ENCODE measurements around the gene RPN1.

RPN1 gene

GRCh38 chr3:128653383-128653992 is 2.9 kb upstream of the RPN1 start:
- DNase-seq = peak in 1 of 51 donors; percentile 12

DNA sequence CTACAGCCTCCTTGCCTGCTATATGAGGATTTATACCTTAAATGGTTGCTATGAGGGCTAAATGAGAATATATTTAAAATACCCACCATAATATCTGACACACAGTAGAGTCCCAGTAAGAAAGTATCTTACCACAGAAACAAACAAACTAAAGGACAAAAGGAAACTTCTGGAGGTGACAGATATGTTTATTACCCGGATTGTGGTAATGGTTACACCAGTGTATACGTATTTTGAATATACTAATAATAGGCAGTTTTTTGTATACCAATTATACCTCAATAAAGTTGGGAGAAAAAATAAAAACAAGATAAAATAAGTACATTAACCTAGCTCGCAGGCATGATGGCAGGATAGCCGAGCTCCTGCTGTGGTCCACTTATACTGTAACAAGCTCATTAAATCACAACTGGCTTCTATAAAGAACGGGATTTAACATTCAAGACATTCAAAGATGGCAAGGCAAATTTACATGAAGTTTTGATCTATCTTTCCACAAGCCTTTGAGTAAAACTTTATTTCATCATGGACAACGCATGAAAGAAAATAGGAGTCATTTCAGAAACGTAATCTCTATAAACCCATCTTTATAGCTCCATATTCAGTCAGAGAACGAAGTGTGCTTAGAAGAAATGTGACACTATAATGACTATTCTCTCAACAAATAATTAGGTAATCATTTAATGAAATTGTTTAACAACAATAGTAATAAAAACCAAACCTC is 1.5 kb downstream of the RPN1 start:
- DNase-seq = no peak

- no peak for DNase-seq
Measured at GRCh38 chr3:128648402-128648801, 2.2 kb downstream of the RPN1 start.

DNA sequence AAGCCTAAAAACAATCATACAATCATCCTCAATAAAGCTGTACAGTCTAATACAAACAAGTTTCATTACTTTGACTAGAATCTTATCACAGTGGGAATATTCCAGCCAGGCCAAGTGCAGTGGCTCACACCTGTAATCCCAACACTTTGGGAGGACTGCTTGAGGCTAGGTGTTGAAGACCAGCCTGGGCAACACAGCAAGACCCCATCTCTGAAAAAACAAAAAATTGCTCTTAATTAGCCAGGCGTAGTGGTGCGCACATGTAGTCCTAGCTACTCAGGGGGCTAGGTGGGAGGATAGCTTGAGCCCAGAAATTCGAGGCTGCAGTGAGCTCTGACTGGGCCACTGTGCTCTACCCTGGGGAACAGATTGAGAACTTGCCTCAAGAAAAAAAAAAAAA is 3.3 kb downstream of the RPN1 start:
- DNase-seq = no peak

DNA sequence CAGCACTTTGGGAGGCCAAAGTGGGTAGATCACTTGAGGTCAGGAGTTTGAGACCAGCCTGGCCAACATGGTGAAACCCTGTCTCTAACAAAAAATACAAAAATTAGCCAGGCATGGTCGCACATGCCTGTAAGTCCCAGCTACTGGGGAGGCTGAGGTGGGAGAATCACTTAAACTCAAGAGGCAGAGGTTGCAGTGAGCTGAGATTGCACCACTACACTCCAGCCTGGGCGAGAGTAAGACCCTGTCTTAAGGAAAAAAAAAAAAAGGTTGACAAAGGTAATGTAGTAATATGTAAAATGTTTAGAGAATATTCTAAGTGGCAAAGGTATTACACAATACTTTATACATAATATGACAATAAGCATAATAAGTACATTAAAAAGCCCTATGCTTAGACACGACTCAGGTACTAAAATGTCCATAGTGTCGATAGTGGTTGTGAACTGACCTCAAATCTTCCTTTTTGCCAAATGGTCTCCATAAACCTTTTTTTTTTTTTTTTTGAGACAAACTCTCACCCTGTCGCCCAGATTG is 16.5 kb downstream of the RPN1 start:
- no peak for DNase-seq

- DNase-seq = no peak
Measured at GRCh38 chr3:128632301-128632700, 18.3 kb downstream of the RPN1 start.

DNA sequence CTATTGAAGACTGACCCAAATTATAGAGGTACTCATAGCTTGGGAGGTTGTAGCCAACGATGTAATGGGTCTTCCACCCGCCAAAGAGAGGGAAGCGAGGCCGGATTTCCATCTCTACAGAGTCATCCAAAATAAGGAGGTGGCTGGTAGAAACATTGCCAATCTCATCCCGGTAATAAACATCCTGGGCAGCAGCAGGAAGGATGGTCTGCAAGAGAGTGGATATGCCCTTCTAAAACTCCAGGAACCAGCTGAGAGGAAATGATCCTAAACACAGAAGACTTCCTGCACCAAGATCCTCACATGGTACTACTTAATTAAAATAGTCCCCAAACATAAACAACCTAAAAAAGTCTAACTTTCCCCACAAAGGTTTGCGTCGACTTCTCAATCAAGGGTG is 20.7 kb downstream of the RPN1 start:
- no peak for DNase-seq

DNA sequence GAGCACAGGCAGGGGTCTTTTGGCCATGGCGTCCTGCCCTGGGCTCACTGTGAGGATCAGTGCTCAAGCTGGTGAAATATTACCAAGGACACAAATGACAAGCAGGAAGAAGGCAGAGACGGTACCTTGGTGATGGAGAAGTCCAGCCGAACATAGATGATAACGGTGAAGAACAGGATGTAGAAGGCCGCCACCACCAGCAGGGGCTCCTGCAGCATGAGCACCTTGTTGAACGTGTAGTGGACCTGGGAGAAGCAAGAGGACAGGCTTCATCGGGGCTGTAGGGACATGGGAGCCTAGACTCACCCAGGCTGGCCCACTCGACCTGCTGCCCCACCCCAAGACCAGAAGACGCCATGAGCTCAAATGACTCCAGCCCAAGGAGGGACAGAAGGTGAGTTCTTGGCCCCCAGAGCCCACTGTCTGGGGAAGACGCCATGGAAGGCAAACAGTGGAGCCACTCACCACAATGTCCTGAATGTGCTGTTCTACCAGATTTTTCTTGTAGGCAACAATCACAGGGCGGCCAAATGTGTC is 25.1 kb downstream of the RPN1 start:
- DNase-seq = no peak

GRCh38 chr3:128624526-128625138 is 26.0 kb downstream of the RPN1 start:
- DNase-seq = no peak

DNA sequence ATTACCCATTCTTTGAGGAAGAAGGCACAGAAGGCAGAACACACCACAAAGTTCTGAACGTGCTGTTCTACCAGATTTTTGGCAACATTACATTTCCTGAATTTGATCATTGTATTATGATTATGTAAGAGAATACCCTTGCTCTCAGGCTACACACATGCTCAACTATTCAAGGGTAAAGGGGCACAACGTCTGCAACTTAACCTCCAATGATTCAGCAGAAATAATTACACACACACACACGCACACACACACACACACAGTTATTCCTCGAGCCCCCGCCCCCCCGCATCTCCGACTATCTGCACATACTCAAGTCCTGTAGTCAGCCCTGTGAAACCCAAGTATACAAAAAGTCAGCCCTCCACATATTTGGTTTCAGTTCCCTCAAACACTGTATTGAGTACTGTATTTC is 26.8 kb downstream of the RPN1 start:
- DNase-seq = no peak

- DNase-seq = no peak
Measured at GRCh38 chr3:128621931-128622330, 28.7 kb downstream of the RPN1 start.

GRCh38 chr3:128621234-128621633 is 29.4 kb downstream of the RPN1 start:
- DNase-seq = no peak

DNA sequence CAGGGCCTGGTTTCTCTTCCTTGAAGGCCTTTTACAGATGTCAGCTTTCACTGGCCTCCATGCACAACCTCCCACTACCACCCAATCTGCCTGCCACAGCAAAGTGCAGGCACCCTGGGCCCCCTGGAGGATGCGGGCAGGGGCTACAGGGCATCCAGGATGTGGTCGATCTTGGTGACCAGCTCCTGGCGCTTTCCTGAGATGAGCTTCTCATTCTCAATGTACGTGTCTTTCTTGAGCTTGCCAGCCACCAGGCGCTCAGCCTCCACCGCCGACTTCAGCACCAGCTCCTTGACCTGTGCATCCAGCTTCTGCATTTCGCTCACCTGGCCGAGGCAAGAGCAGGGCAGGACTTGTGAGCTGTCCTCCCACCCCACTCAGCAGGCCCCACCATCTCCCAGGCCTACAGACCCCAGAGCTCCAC is 30.3 kb downstream of the RPN1 start:
- DNase-seq = no peak

DNA sequence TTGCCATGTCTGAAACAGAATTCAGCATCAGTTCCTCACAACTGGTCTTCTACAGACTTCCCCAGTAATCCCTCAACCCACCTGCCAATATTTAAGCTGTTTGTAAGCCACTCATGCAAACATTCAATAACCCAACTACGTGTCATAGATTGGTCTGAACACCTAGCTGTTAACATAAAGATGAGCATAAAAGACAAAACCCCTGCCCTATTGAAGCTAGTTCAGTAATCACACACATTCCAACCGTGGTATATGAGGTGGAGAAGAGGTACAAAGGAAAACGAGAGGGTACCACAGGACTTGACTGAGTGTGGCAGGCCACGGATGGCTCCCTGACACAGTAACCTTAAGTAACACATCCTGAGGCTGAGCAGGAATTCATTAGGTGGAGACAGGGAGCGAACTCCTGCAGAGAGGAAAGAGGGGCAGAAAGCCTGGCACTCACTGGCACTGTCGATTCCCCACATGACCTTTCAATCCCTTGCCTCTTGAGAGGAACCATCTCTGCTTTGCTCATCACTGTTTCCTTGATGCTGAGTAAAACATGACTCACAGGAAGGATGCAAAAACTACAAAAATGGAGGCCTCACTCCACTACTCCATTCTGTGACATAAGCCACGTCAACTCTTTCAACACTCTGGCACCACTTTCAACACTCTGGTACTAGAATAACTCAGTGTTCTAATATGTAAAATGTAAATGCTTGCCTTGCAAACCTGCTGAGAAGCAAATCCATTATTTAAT is 31.3 kb downstream of the RPN1 start:
- no peak for DNase-seq

GRCh38 chr3:128618398-128618726 is 32.3 kb downstream of the RPN1 start:
- DNase-seq = no peak

DNA sequence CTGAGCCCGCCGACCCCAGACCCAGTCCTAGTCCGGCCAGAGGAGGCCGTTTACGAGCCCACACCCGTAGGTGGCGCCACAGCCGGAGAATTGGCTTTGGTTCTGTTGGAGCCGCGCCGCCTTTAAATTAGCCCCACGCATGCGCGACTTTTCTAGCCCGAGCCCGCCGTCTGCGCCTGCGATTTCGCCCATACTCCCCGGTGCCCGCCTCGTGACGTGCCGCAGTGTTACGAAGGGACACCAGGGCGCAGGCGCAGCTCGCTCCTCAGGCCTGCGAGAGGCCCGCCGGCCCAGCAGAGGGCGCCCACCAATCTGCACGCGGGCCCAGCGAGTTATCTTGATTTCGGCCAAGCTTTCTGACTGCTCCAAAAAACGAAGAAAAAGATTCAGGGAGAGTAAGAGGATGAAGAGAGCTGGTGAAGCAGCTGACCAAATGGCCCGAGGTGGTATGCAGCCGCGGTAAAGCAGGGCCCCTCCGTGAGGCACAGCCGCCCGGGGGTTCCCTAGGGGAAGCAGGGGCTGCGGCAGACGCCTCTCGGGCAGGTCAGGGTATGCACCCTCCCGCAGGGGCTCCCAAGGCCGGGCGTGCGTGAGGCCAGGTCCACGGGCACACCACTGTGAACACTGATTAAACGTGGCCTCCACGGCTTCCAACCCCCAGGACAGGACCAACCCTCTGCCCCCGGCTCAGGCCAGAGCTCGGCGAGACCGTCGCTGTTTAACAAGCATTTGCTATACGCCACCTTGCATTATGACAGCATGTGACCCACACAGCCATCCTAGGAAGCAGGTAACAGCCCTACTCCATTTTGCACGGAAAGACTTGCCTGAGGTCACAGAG is 32.8 kb downstream of the RPN1 start:
- peak; percentile 55 to 99 (median 95) for DNase-seq

DNA sequence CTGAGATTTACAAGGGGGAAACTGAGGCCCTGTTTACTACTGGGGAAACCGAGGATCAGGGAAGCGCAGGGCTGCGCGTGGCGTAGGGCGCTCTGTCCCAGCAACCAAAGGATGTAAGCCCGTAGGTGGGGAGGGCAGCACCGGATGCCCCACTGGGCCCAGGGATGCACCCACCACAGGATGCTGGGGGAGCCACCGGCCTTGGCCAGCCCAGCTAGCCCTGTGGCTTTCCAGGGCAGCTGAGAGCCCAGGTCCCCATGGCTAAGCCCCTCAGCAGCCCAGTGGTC is 33.4 kb downstream of the RPN1 start:
- DNase-seq = peak in 1 of 51 donors; percentile 44

DNA sequence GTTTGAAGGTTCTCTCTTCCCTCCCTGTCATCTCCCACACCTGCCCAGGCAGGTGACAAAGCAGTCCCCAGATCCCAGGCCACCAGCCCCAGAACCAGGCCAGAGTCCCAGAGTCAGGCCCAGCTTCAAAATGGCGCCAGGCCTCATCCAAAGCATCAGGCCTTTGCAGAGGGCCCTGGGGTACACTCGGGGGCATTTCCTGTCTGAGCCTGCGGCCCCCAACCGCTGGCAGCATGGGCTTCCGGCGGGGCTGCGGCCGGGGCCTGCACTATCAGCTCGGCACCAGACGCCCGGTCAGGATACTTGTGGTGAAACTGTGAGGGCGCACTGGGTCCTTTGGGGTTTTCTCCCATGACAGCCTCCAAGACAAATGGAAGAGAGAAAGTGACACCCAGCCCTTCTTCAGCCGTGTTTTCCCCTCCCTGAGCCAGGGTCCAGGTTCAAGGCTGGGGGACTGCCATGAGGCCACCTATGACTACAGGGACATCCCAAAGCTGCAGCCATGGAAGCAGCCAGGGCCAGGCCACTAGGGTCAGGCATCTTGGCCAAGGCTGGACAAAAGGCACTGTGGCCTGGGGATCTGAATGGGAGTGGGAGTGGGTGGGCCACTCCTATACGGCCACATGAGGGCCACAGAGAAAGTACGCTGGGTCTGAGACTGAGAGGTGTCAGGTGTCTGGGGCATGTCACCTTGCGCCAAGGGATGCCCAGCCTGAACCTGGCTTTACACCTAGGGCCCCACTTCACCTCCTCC is 33.9 kb downstream of the RPN1 start:
- DNase-seq = no peak

GRCh38 chr3:128614076-128614475 is 36.5 kb downstream of the RPN1 start:
- DNase-seq = no peak

DNA sequence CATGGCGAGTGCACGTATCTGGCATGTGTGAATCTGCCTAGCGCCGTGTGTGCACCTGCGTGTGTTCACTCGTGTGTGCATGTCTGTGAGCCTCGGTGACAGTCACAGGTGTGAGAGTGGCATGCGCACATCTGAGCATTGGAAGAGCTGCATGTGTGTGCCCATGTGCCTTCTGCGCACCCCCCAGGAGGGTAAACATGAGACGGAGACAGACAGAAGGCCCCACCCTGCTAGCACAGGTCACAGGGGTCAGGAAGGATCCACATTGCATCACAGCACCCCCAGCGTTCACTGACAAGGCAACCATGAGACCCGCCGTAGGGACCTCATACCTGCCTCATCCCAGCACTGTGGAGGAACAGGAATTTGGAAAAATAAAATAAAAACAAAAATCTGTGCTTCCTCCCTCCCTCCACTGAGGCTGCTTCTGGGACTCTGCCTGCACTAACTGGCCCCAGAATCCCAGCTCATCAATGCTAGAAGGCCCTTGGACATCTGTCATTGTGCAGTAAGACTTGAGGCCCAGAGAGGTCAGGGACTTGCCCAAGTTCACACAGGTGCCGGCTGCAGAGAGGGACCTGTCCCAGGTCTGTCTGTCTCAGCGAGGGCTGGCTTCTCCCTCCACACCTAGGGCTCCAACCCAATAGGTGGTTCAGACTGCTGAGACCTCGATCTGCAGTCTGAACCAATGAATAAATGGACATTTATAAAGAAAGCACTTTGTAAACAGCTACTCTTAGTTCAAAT is 37.4 kb downstream of the RPN1 start:
- DNase-seq = no peak

Measured in hypothalamus (tissue), 51 donors.